Measurements from ENCODE around the gene FAM81B. TPM values are rescaled to one million over a fixed set of nuclear protein-coding genes. Genes with fewer than 3 reads are reported as not detected.

The FAM81B gene
- total and polyA plus RNA-seq, 2 donors (not counting 3 experiments of a cell fraction or from before 2014, with no cell fraction given): not detected

DNA sequence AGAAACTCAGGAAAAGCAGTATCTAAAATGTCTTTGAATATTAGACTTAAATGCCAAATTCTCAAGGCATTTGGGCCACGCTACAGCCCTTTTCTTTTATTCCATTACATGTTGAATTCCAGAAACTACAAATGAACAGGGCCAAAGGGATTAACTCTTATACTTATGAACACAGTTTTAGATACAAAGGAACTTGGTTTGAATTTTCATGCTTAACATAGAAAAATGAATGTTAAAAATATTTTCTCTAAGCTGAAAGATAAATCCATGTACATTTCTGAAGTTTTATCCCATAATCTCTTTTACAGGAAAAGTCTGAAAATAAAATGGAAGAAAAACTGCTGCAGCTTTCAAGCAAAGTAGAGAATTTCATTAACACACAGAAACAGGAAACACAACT, 56.8 kb downstream of the FAM81B start:
- no peak overlapping the region for H2AFZ ChIP-seq (ENCODE audit: low read depth, low read length)
- H3K9ac ChIP-seq (replicated peaks; ENCODE audit: extremely low read depth, insufficient read depth, low read length): no peak overlapping the region
- H3K27ac ChIP-seq (ENCODE audit: insufficient read depth, low read depth, low read length): no peak overlapping the region
- no peak overlapping the region for H3K4me2 ChIP-seq (ENCODE audit: insufficient read depth, low read length)
- DNase-seq (ENCODE audit: low read depth, low spot score) (no peak), FAIRE-seq (no peak)
- intact Hi-C loops (cut with micrococcal nuclease): no loop called here
- H3K27me3 ChIP-seq (ENCODE audit: control insufficient read depth in 2 of 2, insufficient read depth in 2 of 2, low read length in 2 of 2): peaks cover 0 to 7% of the 10 kb centered on the region in 2 experiments
- no peaks in the 10 kb centered on the region for H3K9me3 ChIP-seq (replicated peaks; ENCODE audit: control insufficient read depth, insufficient read depth, low read length)
- dilution Hi-C loops (cut with MboI; ENCODE audit: extremely low pct_ligation_motif_present, low sequenced_read_pairs): no loop called here
- CTCF ChIA-PET: interaction anchor here (1.5 kb wide), 1 partner anchor 10 kb away, joined by 5 read pairs; no protein-coding TSS in a partner anchor
- no peaks in the 10 kb centered on the region for H3K4me1 ChIP-seq (ENCODE audit: control insufficient read depth, extremely low read depth, insufficient read depth, low read length)
- H3K9me1 ChIP-seq (replicated peaks; ENCODE audit: control insufficient read depth, extremely low read depth, insufficient read depth, low read length): no peaks in the 10 kb centered on the region
- H3K79me2 ChIP-seq (ENCODE audit: control insufficient read depth, insufficient read depth, low read length): no peaks in the 10 kb centered on the region
- no peak overlapping the region for H3K4me3 ChIP-seq (replicated peaks in 1 of 3; ENCODE audit: insufficient read depth in 1 of 3, low read depth in 1 of 3, low read length in 3 of 3)
- no peaks in the 10 kb centered on the region for H3K36me3 ChIP-seq (ENCODE audit: control insufficient read depth in 2 of 2, extremely low read depth in 1 of 2, insufficient read depth in 2 of 2, low read length in 2 of 2)
- no TSS peak for BruUV-seq (replicated peaks)
- POLR2A ChIA-PET: interaction anchor here (0.7 kb wide), 1 partner anchor 26 kb away, joined by 6 read pairs; no protein-coding TSS in a partner anchor
- no peaks in the 10 kb centered on the region for H4K20me1 ChIP-seq (replicated peaks; ENCODE audit: control insufficient read depth, extremely low read depth, insufficient read depth, low read length)
- TF ChIP-seq, protein P1, sequence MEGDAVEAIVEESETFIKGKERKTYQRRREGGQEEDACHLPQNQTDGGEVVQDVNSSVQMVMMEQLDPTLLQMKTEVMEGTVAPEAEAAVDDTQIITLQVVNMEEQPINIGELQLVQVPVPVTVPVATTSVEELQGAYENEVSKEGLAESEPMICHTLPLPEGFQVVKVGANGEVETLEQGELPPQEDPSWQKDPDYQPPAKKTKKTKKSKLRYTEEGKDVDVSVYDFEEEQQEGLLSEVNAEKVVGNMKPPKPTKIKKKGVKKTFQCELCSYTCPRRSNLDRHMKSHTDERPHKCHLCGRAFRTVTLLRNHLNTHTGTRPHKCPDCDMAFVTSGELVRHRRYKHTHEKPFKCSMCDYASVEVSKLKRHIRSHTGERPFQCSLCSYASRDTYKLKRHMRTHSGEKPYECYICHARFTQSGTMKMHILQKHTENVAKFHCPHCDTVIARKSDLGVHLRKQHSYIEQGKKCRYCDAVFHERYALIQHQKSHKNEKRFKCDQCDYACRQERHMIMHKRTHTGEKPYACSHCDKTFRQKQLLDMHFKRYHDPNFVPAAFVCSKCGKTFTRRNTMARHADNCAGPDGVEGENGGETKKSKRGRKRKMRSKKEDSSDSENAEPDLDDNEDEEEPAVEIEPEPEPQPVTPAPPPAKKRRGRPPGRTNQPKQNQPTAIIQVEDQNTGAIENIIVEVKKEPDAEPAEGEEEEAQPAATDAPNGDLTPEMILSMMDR (IDR thresholded peaks at IDR 0.05; ENCODE audit: extremely low read depth in 1 of 2, insufficient read depth in 1 of 2, low read depth in 1 of 2, low read length in 2 of 2): no peak
- TF ChIP-seq POLR2AphosphoS5 (IDR thresholded peaks at IDR 0.05; ENCODE audit: insufficient read depth, low read depth, low read length) (no peak), EZH2 (IDR thresholded peaks at IDR 0.05; ENCODE audit: borderline replicate concordance, low read depth, low read length, severe bottlenecking) (no peak), MYC (IDR thresholded peaks at IDR 0.05; ENCODE audit: low read depth, low read length) (no peak), JUN (IDR thresholded peaks at IDR 0.05; ENCODE audit: borderline replicate concordance, insufficient read depth, insufficient read length, low read depth) (no peak), GATA2 (IDR thresholded peaks at IDR 0.05; ENCODE audit: insufficient read depth, insufficient read length, low read depth, low read length) (no peak), POLR2A (IDR thresholded peaks at IDR 0.05; ENCODE audit: low read depth, low read length) (no peak), MAX (IDR thresholded peaks at IDR 0.05; ENCODE audit: insufficient read depth, insufficient read length) (no peak), FOS (IDR thresholded peaks at IDR 0.05; ENCODE audit: borderline replicate concordance, insufficient read depth, low read length) (no peak)

Measured in endothelial cell of umbilical vein (primary cell).